Measurements from ENCODE around the gene ATAT1.

- no peak for TF ChIP-seq BRCA1 (IDR thresholded peaks at IDR 0.05)
- TF ChIP-seq BRCA1 (CRISPR knock-in tag; IDR thresholded peaks at IDR 0.05): no peak
- TF ChIP-seq, protein P1, sequence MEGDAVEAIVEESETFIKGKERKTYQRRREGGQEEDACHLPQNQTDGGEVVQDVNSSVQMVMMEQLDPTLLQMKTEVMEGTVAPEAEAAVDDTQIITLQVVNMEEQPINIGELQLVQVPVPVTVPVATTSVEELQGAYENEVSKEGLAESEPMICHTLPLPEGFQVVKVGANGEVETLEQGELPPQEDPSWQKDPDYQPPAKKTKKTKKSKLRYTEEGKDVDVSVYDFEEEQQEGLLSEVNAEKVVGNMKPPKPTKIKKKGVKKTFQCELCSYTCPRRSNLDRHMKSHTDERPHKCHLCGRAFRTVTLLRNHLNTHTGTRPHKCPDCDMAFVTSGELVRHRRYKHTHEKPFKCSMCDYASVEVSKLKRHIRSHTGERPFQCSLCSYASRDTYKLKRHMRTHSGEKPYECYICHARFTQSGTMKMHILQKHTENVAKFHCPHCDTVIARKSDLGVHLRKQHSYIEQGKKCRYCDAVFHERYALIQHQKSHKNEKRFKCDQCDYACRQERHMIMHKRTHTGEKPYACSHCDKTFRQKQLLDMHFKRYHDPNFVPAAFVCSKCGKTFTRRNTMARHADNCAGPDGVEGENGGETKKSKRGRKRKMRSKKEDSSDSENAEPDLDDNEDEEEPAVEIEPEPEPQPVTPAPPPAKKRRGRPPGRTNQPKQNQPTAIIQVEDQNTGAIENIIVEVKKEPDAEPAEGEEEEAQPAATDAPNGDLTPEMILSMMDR (IDR thresholded peaks at IDR 0.05 in 2 of 3, conservative IDR thresholded peaks at IDR 0.05 in 1 of 3; ENCODE audit: insufficient read depth in 2 of 3, low read depth in 1 of 3, low read length in 3 of 3): no peak
- no peak for TF ChIP-seq MAX (CRISPR knock-in tag; IDR thresholded peaks at IDR 0.05)
- no peak for TF ChIP-seq REST (IDR thresholded peaks at IDR 0.05; ENCODE audit: borderline replicate concordance)
- TF ChIP-seq REST (CRISPR knock-in tag; IDR thresholded peaks at IDR 0.05; ENCODE audit: low read depth): no peak
- TF ChIP-seq POLR2AphosphoS5 (IDR thresholded peaks at IDR 0.05; ENCODE audit: control insufficient read depth, insufficient read depth, low read depth, low read length): no peak
- TF ChIP-seq ZNF311 (CRISPR knock-in tag; IDR thresholded peaks at IDR 0.05): no peak
- TF ChIP-seq EP300 (IDR thresholded peaks at IDR 0.05; ENCODE audit: low read length): no peak
- TF ChIP-seq TAF1 (IDR thresholded peaks at IDR 0.05; ENCODE audit: control insufficient read depth, extremely low read depth, insufficient read depth, low read length, severe bottlenecking): no peak
- no peak for TF ChIP-seq JUN (IDR thresholded peaks at IDR 0.05; ENCODE audit: borderline replicate concordance, low read depth, low read length)
- no peak for TF ChIP-seq JUN (CRISPR knock-in tag; IDR thresholded peaks at IDR 0.05; ENCODE audit: borderline replicate concordance)
- no peak for TF ChIP-seq PTBP1 (IDR thresholded peaks at IDR 0.05; ENCODE audit: low read depth, low read length)
- no peak for TF ChIP-seq MYC (IDR thresholded peaks at IDR 0.05; ENCODE audit: low read depth, low read length)
- TF ChIP-seq MYC (CRISPR knock-in tag; IDR thresholded peaks at IDR 0.05; ENCODE audit: borderline replicate concordance, low read depth): no peak
- TF ChIP-seq, protein P2, sequence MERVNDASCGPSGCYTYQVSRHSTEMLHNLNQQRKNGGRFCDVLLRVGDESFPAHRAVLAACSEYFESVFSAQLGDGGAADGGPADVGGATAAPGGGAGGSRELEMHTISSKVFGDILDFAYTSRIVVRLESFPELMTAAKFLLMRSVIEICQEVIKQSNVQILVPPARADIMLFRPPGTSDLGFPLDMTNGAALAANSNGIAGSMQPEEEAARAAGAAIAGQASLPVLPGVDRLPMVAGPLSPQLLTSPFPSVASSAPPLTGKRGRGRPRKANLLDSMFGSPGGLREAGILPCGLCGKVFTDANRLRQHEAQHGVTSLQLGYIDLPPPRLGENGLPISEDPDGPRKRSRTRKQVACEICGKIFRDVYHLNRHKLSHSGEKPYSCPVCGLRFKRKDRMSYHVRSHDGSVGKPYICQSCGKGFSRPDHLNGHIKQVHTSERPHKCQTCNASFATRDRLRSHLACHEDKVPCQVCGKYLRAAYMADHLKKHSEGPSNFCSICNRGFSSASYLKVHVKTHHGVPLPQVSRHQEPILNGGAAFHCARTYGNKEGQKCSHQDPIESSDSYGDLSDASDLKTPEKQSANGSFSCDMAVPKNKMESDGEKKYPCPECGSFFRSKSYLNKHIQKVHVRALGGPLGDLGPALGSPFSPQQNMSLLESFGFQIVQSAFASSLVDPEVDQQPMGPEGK (CRISPR knock-in tag; IDR thresholded peaks at IDR 0.05; ENCODE audit: borderline replicate concordance): no peak
Observed at GRCh38 chr6:30679765-30680535, 53.3 kb downstream of the ATAT1 start.

Measured in K562 (cell line).